SK-N-SH treated with all-trans-retinoic acid at 6 μM for 48 hours (cell line): Measurements from ENCODE around the gene IFT52.

Experiments
- ATAC-seq: fragments of 200-7000 bp; cut with Tn5 transposase; 3 replicates; pipeline ENCODE4 v1.9.1; 2020; ENCODE audit warnings: mild to moderate bottlenecking, moderate library complexity
- ARNTL ChIP-seq: fragments of 450-650 bp; formaldehyde crosslinking; IDR thresholded peaks from 2 replicates; pipeline ENCODE4 v1.5.0; 2020; ENCODE audit warnings: low read depth, mild to moderate bottlenecking, moderate library complexity, borderline replicate concordance
- BACH2 ChIP-seq: fragments of 250-450 bp; sonication (Bioruptor Pico); IDR thresholded peaks from 2 replicates; pipeline ENCODE4 v1.9.0; 2021; ENCODE audit warnings: mild to moderate bottlenecking, borderline replicate concordance
- CSDC2 ChIP-seq: fragments of 250-450 bp; sonication (Bioruptor Pico); IDR thresholded peaks from 2 replicates; pipeline ENCODE4 v1.5.0; 2020; ENCODE audit warnings: mild to moderate bottlenecking, moderate library complexity
- ISL1 ChIP-seq: fragments of 250-450 bp; sonication (Bioruptor Pico); IDR thresholded peaks from 2 replicates; pipeline ENCODE4 v2.1.2; 2022; ENCODE audit warnings: mild to moderate bottlenecking, moderate library complexity
- OSR1 ChIP-seq: fragments of 250-450 bp; sonication (Bioruptor Pico); IDR thresholded peaks from 2 replicates; pipeline ENCODE4 v1.8.0; 2022; ENCODE audit warnings: moderate library complexity, mild to moderate bottlenecking, inconsistent platforms
- PPARA ChIP-seq: fragments of 250-450 bp; sonication (Bioruptor Pico); IDR thresholded peaks from 2 replicates; pipeline ENCODE4 v1.5.0; 2020; ENCODE audit warnings: mild to moderate bottlenecking, borderline replicate concordance
- RARB ChIP-seq: fragments of 250-450 bp; sonication (Bioruptor Pico); IDR thresholded peaks from 2 replicates; pipeline ENCODE4 v1.8.0; 2021; ENCODE audit warnings: mild to moderate bottlenecking, moderate library complexity
- SNAI2 ChIP-seq: fragments of 250-450 bp; sonication (Bioruptor Pico); IDR thresholded peaks from 2 replicates; pipeline ENCODE4 v1.5.0; 2020; ENCODE audit warnings: mild to moderate bottlenecking, moderate library complexity
- TCF4 ChIP-seq: fragments of 250-450 bp; sonication (Bioruptor Pico); IDR thresholded peaks from 2 replicates; pipeline ENCODE4 v1.8.0; 2021; ENCODE audit warnings: mild to moderate bottlenecking, moderate library complexity, borderline replicate concordance
- TOX ChIP-seq: fragments of 250-450 bp; sonication (Bioruptor Pico); IDR thresholded peaks from 2 replicates; pipeline ENCODE4 v1.8.0; 2021; ENCODE audit warnings: mild to moderate bottlenecking, moderate library complexity, borderline replicate concordance
- ZC3H10 ChIP-seq: fragments of 250-450 bp; sonication (Bioruptor Pico); IDR thresholded peaks from 2 replicates; pipeline ENCODE4 v1.5.1; 2021; ENCODE audit warnings: mild to moderate bottlenecking, moderate library complexity
- ZFP3 ChIP-seq: fragments of 250-450 bp; sonication (Bioruptor Pico); IDR thresholded peaks from 2 replicates; pipeline ENCODE4 v1.5.0; 2020; ENCODE audit warnings: mild to moderate bottlenecking, moderate library complexity
- ZNF565 ChIP-seq: fragments of 450-650 bp; formaldehyde crosslinking; conservative IDR thresholded peaks from 2 replicates; pipeline ENCODE4 v1.5.0; 2020; ENCODE audit warnings: low read depth, mild to moderate bottlenecking, moderate library complexity
- ZNF70 ChIP-seq: fragments of 450-650 bp; formaldehyde crosslinking; IDR thresholded peaks from 2 replicates; pipeline ENCODE4 v1.5.0; 2020; ENCODE audit warnings: mild to moderate bottlenecking, moderate library complexity
- TF ChIP-seq, protein P1 (sequence below): fragments of 250-450 bp; sonication (Bioruptor Pico); IDR thresholded peaks from 2 replicates; pipeline ENCODE4 v1.5.1; 2021; ENCODE audit warnings: mild to moderate bottlenecking, moderate library complexity
- TF ChIP-seq, protein P2 (sequence below): fragments of 250-450 bp; sonication (Bioruptor Pico); IDR thresholded peaks from 2 replicates; pipeline ENCODE4 v1.8.0; 2021; ENCODE audit warnings: low read depth, mild to moderate bottlenecking, moderate library complexity, borderline replicate concordance
- TF ChIP-seq, protein P3 (sequence below): fragments of 250-450 bp; sonication (Bioruptor Pico); IDR thresholded peaks from 2 replicates; pipeline ENCODE4 v1.8.0; 2020; ENCODE audit warnings: mild to moderate bottlenecking, moderate library complexity, borderline replicate concordance
- TF ChIP-seq, protein P4 (sequence below): fragments of 250-450 bp; sonication (Bioruptor Pico); IDR thresholded peaks from 2 replicates; pipeline ENCODE4 v1.5.1; 2020; ENCODE audit warnings: low read depth, mild to moderate bottlenecking, moderate library complexity
- TF ChIP-seq, protein P5 (sequence below): fragments of 250-450 bp; sonication (Bioruptor Pico); IDR thresholded peaks from 2 replicates; pipeline ENCODE4 v1.5.0; 2020; ENCODE audit warnings: mild to moderate bottlenecking, moderate library complexity

Gene IFT52

DNA sequence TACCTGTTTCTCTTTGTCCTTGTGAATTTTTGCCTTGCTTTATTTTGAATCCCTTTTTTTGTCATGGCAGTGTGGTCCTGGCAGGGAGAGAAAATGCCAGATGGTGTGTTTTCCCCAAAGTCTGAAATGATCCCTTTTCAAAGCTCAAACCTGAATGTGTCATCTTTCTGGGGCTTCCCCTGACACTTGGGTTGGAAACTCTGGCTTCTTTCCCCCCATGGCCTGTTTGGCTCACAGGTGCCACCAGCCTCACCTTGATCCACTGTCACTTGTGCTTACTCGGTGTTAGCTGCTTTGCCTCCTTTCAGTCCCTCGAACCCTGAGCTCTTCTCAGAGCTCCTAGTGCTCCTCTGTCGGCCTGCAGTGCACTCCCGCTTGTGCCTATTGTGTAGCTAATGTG lies 98.4 kb downstream of the IFT52 start (continued):
- TF ChIP-seq, protein P1, sequence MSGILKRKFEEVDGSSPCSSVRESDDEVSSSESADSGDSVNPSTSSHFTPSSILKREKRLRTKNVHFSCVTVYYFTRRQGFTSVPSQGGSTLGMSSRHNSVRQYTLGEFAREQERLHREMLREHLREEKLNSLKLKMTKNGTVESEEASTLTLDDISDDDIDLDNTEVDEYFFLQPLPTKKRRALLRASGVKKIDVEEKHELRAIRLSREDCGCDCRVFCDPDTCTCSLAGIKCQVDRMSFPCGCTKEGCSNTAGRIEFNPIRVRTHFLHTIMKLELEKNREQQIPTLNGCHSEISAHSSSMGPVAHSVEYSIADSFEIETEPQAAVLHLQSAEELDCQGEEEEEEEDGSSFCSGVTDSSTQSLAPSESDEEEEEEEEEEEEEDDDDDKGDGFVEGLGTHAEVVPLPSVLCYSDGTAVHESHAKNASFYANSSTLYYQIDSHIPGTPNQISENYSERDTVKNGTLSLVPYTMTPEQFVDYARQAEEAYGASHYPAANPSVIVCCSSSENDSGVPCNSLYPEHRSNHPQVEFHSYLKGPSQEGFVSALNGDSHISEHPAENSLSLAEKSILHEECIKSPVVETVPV, result no peak
- no peak for TF ChIP-seq PPARA

DNA sequence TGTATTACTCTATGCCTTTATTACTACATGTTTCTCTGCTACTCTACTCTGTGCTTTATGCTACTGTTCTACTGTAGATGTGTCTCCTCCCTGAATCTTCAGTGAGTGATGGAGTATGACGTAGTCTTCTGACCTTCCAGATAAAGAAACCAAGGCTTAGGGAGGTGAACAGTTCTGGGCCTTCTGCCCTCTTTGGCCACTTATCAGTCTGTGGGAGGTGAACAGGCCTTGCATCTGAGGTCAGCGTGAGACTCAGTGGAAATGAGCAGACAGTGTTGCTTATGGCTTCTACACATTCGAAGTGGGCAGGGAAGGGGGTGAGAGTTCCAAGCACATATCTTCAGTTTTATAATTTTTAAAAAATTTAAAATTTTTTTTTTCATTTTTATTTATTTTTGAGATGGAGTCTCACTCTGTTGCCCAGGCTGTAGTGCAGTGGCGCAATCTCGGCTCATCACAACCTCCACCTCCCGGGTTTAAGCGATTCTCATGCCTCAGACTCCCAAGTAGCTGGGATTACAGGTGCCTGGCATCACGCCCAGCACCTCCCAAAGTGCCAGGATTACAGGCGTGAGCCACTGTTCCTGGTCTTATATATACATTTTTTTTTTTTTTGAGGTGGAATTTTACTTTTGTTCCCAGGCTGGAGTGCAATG lies 100.3 kb downstream of the IFT52 start:
- TF ChIP-seq BACH2, result no peak
- no peak for TF ChIP-seq ISL1
- no peak for TF ChIP-seq OSR1
- TF ChIP-seq, protein P2, sequence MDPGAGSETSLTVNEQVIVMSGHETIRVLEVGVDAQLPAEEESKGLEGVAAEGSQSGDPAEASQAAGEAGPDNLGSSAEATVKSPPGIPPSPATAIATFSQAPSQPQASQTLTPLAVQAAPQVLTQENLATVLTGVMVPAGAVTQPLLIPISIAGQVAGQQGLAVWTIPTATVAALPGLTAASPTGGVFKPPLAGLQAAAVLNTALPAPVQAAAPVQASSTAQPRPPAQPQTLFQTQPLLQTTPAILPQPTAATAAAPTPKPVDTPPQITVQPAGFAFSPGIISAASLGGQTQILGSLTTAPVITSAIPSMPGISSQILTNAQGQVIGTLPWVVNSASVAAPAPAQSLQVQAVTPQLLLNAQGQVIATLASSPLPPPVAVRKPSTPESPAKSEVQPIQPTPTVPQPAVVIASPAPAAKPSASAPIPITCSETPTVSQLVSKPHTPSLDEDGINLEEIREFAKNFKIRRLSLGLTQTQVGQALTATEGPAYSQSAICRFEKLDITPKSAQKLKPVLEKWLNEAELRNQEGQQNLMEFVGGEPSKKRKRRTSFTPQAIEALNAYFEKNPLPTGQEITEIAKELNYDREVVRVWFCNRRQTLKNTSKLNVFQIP (CRISPR knock-in tag), result no peak
- no peak for TF ChIP-seq ZFP3
- no peak for ATAC-seq

DNA sequence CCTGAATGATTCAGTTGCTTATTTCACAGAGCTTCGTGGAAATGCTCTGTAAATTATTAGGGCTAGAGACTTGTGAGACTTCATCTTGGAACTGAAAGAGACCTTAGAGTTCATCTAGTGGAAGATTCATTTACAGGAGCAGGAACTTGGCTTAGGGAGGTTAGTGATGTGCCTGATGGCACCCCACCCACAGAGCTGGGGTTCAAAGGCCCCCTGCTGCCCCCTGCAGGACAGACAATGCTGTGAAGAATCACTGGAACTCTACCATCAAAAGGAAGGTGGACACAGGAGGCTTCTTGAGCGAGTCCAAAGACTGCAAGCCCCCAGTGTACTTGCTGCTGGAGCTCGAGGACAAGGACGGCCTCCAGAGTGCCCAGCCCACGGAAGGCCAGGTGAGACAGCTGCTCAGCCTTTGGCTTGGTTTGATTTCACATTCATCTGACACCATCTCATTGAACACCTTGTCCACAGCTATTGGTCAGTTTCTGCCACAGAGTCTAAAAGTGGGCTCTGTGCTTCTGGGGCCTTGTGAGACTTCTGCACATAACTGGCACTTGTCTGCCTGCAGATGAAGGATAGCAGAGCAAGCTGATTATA lies 101.3 kb downstream of the IFT52 start:
- ATAC-seq, result peak; percentile 93
- TF ChIP-seq RARB (CRISPR knock-in tag), result no peak
- TF ChIP-seq ISL1, result no peak
- no peak for TF ChIP-seq ZFP3
- no peak for TF ChIP-seq TOX (CRISPR knock-in tag)
- no peak for TF ChIP-seq ZNF70
- TF ChIP-seq, protein P1, result no peak
- no peak for TF ChIP-seq ARNTL (CRISPR knock-in tag)
- TF ChIP-seq, protein P3, sequence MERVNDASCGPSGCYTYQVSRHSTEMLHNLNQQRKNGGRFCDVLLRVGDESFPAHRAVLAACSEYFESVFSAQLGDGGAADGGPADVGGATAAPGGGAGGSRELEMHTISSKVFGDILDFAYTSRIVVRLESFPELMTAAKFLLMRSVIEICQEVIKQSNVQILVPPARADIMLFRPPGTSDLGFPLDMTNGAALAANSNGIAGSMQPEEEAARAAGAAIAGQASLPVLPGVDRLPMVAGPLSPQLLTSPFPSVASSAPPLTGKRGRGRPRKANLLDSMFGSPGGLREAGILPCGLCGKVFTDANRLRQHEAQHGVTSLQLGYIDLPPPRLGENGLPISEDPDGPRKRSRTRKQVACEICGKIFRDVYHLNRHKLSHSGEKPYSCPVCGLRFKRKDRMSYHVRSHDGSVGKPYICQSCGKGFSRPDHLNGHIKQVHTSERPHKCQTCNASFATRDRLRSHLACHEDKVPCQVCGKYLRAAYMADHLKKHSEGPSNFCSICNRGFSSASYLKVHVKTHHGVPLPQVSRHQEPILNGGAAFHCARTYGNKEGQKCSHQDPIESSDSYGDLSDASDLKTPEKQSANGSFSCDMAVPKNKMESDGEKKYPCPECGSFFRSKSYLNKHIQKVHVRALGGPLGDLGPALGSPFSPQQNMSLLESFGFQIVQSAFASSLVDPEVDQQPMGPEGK (CRISPR knock-in tag), result no peak
- TF ChIP-seq, protein P4, sequence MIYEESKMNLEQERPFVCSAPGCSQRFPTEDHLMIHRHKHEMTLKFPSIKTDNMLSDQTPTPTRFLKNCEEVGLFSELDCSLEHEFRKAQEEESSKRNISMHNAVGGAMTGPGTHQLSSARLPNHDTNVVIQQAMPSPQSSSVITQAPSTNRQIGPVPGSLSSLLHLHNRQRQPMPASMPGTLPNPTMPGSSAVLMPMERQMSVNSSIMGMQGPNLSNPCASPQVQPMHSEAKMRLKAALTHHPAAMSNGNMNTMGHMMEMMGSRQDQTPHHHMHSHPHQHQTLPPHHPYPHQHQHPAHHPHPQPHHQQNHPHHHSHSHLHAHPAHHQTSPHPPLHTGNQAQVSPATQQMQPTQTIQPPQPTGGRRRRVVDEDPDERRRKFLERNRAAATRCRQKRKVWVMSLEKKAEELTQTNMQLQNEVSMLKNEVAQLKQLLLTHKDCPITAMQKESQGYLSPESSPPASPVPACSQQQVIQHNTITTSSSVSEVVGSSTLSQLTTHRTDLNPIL (CRISPR knock-in tag), result no peak
- TF ChIP-seq, all 23 proteins: peak for 0

DNA sequence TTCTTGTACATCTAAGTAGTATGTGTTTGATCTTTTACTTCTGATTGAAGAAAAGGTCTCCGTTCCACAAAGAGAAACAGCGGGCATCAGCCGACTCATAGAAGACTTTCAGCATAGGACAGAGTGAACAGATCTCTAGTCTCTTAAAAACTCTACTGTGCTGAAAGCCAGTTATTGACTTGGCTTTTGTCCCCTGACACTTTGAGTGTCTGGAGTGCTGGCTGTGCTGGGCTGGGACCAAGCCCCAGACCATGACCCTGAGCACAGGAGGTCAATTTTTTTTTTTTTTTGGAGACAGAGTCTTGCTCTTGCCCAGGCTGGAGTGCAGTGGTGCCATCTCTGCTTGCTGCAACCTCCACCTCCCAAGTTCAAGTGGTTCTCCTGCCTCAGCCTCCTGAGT lies 104.0 kb downstream of the IFT52 start:
- no peak for ATAC-seq
- TF ChIP-seq ZC3H10 (CRISPR knock-in tag) (no peak), SNAI2 (CRISPR knock-in tag) (no peak), CSDC2 (CRISPR knock-in tag) (no peak), TCF4 (no peak), TOX (CRISPR knock-in tag) (no peak), ZNF70 (no peak), RARB (CRISPR knock-in tag) (no peak)

DNA sequence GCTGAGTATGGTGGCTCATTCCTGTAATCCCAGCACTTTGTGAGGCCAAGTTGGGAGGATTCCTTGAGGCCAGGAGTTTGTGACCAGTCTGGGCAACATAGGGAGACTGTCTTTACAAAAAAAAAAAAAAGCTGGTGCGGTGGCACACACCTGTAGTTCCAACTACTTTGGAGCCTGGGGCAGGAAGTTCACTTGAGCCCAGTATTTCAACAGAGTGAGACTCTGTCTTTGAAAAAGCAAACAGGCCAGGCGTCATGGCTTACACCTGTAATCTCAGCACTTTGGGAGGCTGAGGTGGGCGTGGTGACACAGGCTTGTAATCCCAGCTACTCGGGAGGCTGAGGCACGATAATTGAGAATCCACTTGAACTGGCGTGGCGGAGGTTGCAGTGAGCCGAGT lies 104.8 kb downstream of the IFT52 start:
- no peak for ATAC-seq
- no peak for TF ChIP-seq BACH2
- TF ChIP-seq ZNF565 (CRISPR knock-in tag), result no peak
- TF ChIP-seq, protein P5, sequence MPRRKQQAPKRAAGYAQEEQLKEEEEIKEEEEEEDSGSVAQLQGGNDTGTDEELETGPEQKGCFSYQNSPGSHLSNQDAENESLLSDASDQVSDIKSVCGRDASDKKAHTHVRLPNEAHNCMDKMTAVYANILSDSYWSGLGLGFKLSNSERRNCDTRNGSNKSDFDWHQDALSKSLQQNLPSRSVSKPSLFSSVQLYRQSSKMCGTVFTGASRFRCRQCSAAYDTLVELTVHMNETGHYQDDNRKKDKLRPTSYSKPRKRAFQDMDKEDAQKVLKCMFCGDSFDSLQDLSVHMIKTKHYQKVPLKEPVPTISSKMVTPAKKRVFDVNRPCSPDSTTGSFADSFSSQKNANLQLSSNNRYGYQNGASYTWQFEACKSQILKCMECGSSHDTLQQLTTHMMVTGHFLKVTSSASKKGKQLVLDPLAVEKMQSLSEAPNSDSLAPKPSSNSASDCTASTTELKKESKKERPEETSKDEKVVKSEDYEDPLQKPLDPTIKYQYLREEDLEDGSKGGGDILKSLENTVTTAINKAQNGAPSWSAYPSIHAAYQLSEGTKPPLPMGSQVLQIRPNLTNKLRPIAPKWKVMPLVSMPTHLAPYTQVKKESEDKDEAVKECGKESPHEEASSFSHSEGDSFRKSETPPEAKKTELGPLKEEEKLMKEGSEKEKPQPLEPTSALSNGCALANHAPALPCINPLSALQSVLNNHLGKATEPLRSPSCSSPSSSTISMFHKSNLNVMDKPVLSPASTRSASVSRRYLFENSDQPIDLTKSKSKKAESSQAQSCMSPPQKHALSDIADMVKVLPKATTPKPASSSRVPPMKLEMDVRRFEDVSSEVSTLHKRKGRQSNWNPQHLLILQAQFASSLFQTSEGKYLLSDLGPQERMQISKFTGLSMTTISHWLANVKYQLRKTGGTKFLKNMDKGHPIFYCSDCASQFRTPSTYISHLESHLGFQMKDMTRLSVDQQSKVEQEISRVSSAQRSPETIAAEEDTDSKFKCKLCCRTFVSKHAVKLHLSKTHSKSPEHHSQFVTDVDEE (CRISPR knock-in tag), result no peak
- TF ChIP-seq TOX (CRISPR knock-in tag), result no peak
- TF ChIP-seq, protein P4 (CRISPR knock-in tag), result no peak
- no peak for TF ChIP-seq ZNF70
- TF ChIP-seq ZC3H10 (CRISPR knock-in tag), result no peak
- TF ChIP-seq SNAI2 (CRISPR knock-in tag), result no peak
- no peak for TF ChIP-seq TCF4
- TF ChIP-seq, protein P2 (CRISPR knock-in tag), result no peak
